SIG-M5 (cell line): ENCODE data around the gene RAD51B.
"Not testable (repeated sequence)": the region's sequence is repeated elsewhere in the genome, so short reads cannot be mapped to it uniquely, and the experiment has no call there.

ENCODE experiments used
- DNase-seq: peaks from one replicate; lab custom pipeline; 2025; lab: John Stamatoyannopoulos, UW

Gene RAD51B

GRCh38 chr14:68302938-68303337 lies 483.4 kb downstream of the RAD51B start:
- not testable (repeated sequence) for DNase-seq

GRCh38 chr14:68305738-68306137 lies 486.2 kb downstream of the RAD51B start:
- DNase-seq, result no peak

- no peak for DNase-seq
These were observed 486.8 kb downstream of the RAD51B start for GRCh38 chr14:68306265-68306933.

GRCh38 chr14:68306934-68307789 lies 487.6 kb downstream of the RAD51B start:
- DNase-seq, result no peak

GRCh38 chr14:68307790-68308168 lies 488.2 kb downstream of the RAD51B start:
- no peak for DNase-seq

GRCh38 chr14:68308726-68309520 lies 489.3 kb downstream of the RAD51B start:
- no peak for DNase-seq

- DNase-seq, result no peak
These were observed 490.0 kb downstream of the RAD51B start for GRCh38 chr14:68309616-68310015.

GRCh38 chr14:68312300-68312699 lies 492.7 kb downstream of the RAD51B start:
- no peak for DNase-seq

GRCh38 chr14:68312884-68313610 lies 493.5 kb downstream of the RAD51B start:
- no peak for DNase-seq

- no peak for DNase-seq
These were observed 495.1 kb downstream of the RAD51B start for GRCh38 chr14:68314642-68315041.

GRCh38 chr14:68315081-68315480 lies 495.5 kb downstream of the RAD51B start:
- no peak for DNase-seq

GRCh38 chr14:68316078-68316868 lies 496.7 kb downstream of the RAD51B start:
- no peak for DNase-seq

- DNase-seq, result no peak
These were observed 497.7 kb downstream of the RAD51B start for GRCh38 chr14:68317239-68317638.

GRCh38 chr14:68318828-68319227 lies 499.2 kb downstream of the RAD51B start:
- no peak for DNase-seq

GRCh38 chr14:68320495-68320894 lies 500.9 kb downstream of the RAD51B start:
- no peak for DNase-seq

GRCh38 chr14:68322940-68323620 lies 503.5 kb downstream of the RAD51B start:
- no peak for DNase-seq

- no peak for DNase-seq
These were observed 505.8 kb downstream of the RAD51B start for GRCh38 chr14:68325267-68325807.

GRCh38 chr14:68327231-68327630 lies 507.7 kb downstream of the RAD51B start:
- DNase-seq, result no peak

- DNase-seq, result no peak
These were observed 508.9 kb downstream of the RAD51B start for GRCh38 chr14:68328509-68328908.

- DNase-seq, result no peak
These were observed 511.8 kb downstream of the RAD51B start for GRCh38 chr14:68331426-68331825.
